Activated naive CD4-positive, alpha-beta T cell treated with anti-CD3 and anti-CD28 coated beads, Interleukin-2, amount 10 ng/mL, durations not matched to agents 7 days and 5 days (primary cell): Measurements from ENCODE around the gene CTXN2.

Experiments
- CTCF ChIA-PET: fragments of 350-600 bp; sonication (Branson Sonifier 250); formaldehyde crosslinking; loops from one replicate; lab custom pipeline; 2021; ENCODE audit warnings: antibody characterized with exemption; lab: Charles Lee
- DNase-seq: peaks from one replicate; pipeline ENCODE4 v3.0.0-alpha.2; 2020
- H3K27ac Mint-ChIP-seq: one replicate; pipeline ENCODE4 v1.8.0; 2021; ENCODE audit warnings: mild to moderate bottlenecking, moderate library complexity, mixed read lengths
- H3K27me3 Mint-ChIP-seq: one replicate; pipeline ENCODE4 v1.8.0; 2021; ENCODE audit warnings: mild to moderate bottlenecking, mixed read lengths
- H3K36me3 Mint-ChIP-seq: one replicate; pipeline ENCODE4 v1.8.0; 2021; ENCODE audit warnings: mixed read lengths
- H3K4me1 Mint-ChIP-seq: one replicate; pipeline ENCODE4 v1.8.0; 2021; ENCODE audit warnings: mixed read lengths
- H3K4me3 Mint-ChIP-seq: one replicate; pipeline ENCODE4 v1.8.0; 2021; ENCODE audit warnings: mild to moderate bottlenecking, moderate library complexity, mixed read lengths
- H3K9me3 Mint-ChIP-seq: one replicate; pipeline ENCODE4 v1.8.0; 2021; ENCODE audit warnings: mixed read lengths

CTXN2 gene

GRCh38 chr15:48242535-48242934, 51.1 kb downstream of the CTXN2 start:
- Mint-ChIP-seq H3K27ac (no peak overlapping the region), H3K4me1 (no peaks in the 10 kb centered on the region), H3K27me3 (no peaks in the 10 kb centered on the region), H3K9me3 (no peaks in the 10 kb centered on the region), H3K36me3 (no peaks in the 10 kb centered on the region), H3K4me3 (no peak overlapping the region)
- CTCF ChIA-PET: interaction anchor here (0.7 kb wide), 1 partner anchor 769 kb away, joined by 3 read pairs; no protein-coding TSS in a partner anchor
- no peak for DNase-seq

DNA sequence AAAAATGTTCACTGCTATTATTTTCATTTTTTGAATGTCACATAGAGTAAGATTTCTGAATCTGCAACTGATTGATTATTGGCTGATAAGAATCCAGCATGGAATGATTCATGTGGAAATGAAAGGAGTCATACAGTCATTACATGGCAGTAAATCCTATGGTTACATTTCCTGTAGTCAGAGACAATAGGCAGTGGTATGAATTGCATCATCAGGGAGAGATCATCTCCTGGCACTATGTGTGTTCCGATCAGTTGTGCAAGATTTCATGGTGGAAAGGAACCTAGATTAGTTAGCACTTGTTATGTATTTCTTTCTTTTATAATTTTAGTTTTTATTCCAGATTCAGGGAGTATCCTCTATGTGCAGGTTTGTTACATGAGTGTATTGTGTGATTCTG, 53.5 kb downstream of the CTXN2 start:
- Mint-ChIP-seq H3K36me3 (no peaks in the 10 kb centered on the region), H3K4me1 (no peaks in the 10 kb centered on the region), H3K27ac (no peak overlapping the region), H3K4me3 (no peak overlapping the region), H3K9me3 (no peaks in the 10 kb centered on the region), H3K27me3 (no peaks in the 10 kb centered on the region)
- CTCF ChIA-PET: no interaction called here
- DNase-seq: no peak

- H3K4me1 Mint-ChIP-seq: no peaks in the 10 kb centered on the region
- H3K27me3 Mint-ChIP-seq: peaks cover 6% of the 10 kb centered on the region
- no peak overlapping the region for H3K4me3 Mint-ChIP-seq
- H3K27ac Mint-ChIP-seq: no peak overlapping the region
- DNase-seq: no peak
- CTCF ChIA-PET: no interaction called here
- H3K36me3 Mint-ChIP-seq: no peaks in the 10 kb centered on the region
- H3K9me3 Mint-ChIP-seq: no peaks in the 10 kb centered on the region
These were observed 56.9 kb downstream of the CTXN2 start for GRCh38 chr15:48248414-48248813.

GRCh38 chr15:48250640-48251076, 59.2 kb downstream of the CTXN2 start:
- no peaks in the 10 kb centered on the region for H3K9me3 Mint-ChIP-seq
- H3K4me1 Mint-ChIP-seq: no peaks in the 10 kb centered on the region
- no peaks in the 10 kb centered on the region for H3K36me3 Mint-ChIP-seq
- peaks cover 6% of the 10 kb centered on the region for H3K27me3 Mint-ChIP-seq
- CTCF ChIA-PET: interaction anchor here (1.4 kb wide), 1 partner anchor 37 kb away, joined by 3 read pairs; no protein-coding TSS in a partner anchor
- no peak overlapping the region for H3K4me3 Mint-ChIP-seq
- peak; percentile 30 for DNase-seq
- no peak overlapping the region for H3K27ac Mint-ChIP-seq

DNA sequence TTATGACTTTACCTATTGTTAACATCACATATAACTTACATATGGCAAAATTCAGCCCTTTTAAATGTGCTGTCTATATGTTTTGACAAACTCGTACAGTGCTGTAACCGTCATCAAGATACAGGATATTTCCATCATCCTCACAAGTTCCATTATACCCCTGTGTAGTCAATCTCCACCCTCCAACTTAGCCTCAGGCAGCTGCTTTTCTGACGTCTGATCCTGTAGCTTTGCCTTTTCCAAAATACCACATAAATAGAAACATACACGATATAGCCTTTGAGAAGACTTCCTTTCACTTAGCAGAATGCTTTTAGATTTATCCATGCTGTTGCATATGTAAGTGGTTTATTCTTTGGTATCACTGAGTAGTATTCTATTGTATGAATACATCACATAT, 61.7 kb downstream of the CTXN2 start:
- Mint-ChIP-seq H3K27me3 (peaks cover 6% of the 10 kb centered on the region), H3K4me3 (no peak overlapping the region), H3K4me1 (no peaks in the 10 kb centered on the region), H3K36me3 (no peaks in the 10 kb centered on the region), H3K27ac (no peak overlapping the region), H3K9me3 (no peaks in the 10 kb centered on the region)
- DNase-seq: no peak
- CTCF ChIA-PET: no interaction called here
